Measurements from ENCODE around the gene LDHAL6B. TPM values are rescaled to one million over a fixed set of nuclear protein-coding genes. Genes with fewer than 3 reads are reported as not detected.

LDHAL6B gene
- total RNA-seq, 1 donor from 2014 or later, result not detected

DNA sequence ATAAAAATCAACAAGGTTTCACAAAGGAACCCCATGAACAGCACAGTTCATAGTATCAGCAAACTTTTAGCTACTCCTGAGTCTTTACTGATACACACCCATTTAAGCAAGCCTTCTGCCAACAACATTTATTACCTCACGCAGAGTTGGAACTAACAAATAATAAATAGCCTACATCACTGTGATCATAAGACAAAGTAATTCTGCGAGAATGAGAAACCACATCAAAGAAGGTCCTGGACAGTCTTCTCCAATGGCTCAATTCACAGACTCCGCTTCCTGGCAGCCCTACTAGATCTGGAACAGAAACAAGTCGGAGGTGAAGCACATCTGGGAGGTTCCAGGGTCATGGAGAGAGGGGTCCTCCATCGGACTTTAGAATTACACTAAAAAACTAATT, 37.0 kb downstream of the LDHAL6B start:
- Mint-ChIP-seq H3K27me3 (ENCODE audit: low read depth) (no peaks in the 10 kb centered on the region), H3K36me3 (ENCODE audit: low read depth) (peaks cover 12% of the 10 kb centered on the region), H3K27ac (ENCODE audit: unreplicated experiment) (no peak overlapping the region), H3K9me3 (ENCODE audit: low read depth) (no peaks in the 10 kb centered on the region), H3K4me3 (ENCODE audit: unreplicated experiment) (no peak overlapping the region), H3K4me1 (ENCODE audit: low read depth) (peaks cover 7% of the 10 kb centered on the region)
- DNase-seq (ENCODE audit: low spot score), result no peak
- TF ChIP-seq, protein P1, sequence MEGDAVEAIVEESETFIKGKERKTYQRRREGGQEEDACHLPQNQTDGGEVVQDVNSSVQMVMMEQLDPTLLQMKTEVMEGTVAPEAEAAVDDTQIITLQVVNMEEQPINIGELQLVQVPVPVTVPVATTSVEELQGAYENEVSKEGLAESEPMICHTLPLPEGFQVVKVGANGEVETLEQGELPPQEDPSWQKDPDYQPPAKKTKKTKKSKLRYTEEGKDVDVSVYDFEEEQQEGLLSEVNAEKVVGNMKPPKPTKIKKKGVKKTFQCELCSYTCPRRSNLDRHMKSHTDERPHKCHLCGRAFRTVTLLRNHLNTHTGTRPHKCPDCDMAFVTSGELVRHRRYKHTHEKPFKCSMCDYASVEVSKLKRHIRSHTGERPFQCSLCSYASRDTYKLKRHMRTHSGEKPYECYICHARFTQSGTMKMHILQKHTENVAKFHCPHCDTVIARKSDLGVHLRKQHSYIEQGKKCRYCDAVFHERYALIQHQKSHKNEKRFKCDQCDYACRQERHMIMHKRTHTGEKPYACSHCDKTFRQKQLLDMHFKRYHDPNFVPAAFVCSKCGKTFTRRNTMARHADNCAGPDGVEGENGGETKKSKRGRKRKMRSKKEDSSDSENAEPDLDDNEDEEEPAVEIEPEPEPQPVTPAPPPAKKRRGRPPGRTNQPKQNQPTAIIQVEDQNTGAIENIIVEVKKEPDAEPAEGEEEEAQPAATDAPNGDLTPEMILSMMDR (IDR thresholded peaks at IDR 0.05), result no peak

- Mint-ChIP-seq H3K27ac (ENCODE audit: unreplicated experiment) (no peak overlapping the region), H3K9me3 (ENCODE audit: low read depth) (no peaks in the 10 kb centered on the region), H3K36me3 (ENCODE audit: low read depth) (peaks cover 12% of the 10 kb centered on the region), H3K27me3 (ENCODE audit: low read depth) (no peaks in the 10 kb centered on the region), H3K4me1 (ENCODE audit: low read depth) (peaks cover 7% of the 10 kb centered on the region), H3K4me3 (ENCODE audit: unreplicated experiment) (no peak overlapping the region)
- DNase-seq (ENCODE audit: low spot score), result no peak
- TF ChIP-seq, protein P1 (IDR thresholded peaks at IDR 0.05), result no peak
These were observed 37.7 kb downstream of the LDHAL6B start for GRCh38 chr15:59244337-59244736.

DNA sequence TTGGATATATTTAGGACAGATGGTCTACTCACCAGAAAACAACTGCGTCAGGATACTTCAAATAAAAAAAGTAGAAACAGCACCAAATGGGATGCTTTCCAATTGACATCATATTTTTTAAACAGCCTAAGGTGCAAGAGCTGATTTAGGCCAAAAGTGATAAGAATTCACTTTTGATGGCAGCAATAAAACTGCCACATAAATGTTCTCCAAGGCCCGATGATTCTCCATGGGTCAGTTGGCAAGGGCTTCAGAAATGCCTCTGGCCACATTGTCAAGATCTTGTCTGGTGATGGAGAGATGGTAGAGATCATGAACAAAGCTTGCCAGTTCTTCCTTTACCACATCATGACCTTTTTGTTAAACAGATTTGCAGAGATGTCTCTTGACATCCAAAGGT, 38.9 kb downstream of the LDHAL6B start:
- H3K27me3 Mint-ChIP-seq (ENCODE audit: low read depth), result no peaks in the 10 kb centered on the region
- no peak overlapping the region for H3K27ac Mint-ChIP-seq (ENCODE audit: unreplicated experiment)
- H3K9me3 Mint-ChIP-seq (ENCODE audit: low read depth), result no peaks in the 10 kb centered on the region
- H3K36me3 Mint-ChIP-seq (ENCODE audit: low read depth), result peaks cover 13% of the 10 kb centered on the region
- TF ChIP-seq, protein P1 (IDR thresholded peaks at IDR 0.05), result no peak
- peaks cover 2% of the 10 kb centered on the region for H3K4me1 Mint-ChIP-seq (ENCODE audit: low read depth)
- no peak overlapping the region for H3K4me3 Mint-ChIP-seq (ENCODE audit: unreplicated experiment)
- DNase-seq (ENCODE audit: low spot score), result no peak

- Mint-ChIP-seq H3K36me3 (ENCODE audit: low read depth) (peaks cover 10% of the 10 kb centered on the region), H3K27me3 (ENCODE audit: low read depth) (no peaks in the 10 kb centered on the region), H3K4me3 (ENCODE audit: unreplicated experiment) (no peak overlapping the region), H3K9me3 (ENCODE audit: low read depth) (no peaks in the 10 kb centered on the region), H3K4me1 (ENCODE audit: low read depth) (no peaks in the 10 kb centered on the region), H3K27ac (ENCODE audit: unreplicated experiment) (no peak overlapping the region)
- TF ChIP-seq, protein P1 (IDR thresholded peaks at IDR 0.05), result peak; percentile 80
- no peak for DNase-seq (ENCODE audit: low spot score)
These were observed 40.7 kb downstream of the LDHAL6B start for GRCh38 chr15:59247364-59247763.

DNA sequence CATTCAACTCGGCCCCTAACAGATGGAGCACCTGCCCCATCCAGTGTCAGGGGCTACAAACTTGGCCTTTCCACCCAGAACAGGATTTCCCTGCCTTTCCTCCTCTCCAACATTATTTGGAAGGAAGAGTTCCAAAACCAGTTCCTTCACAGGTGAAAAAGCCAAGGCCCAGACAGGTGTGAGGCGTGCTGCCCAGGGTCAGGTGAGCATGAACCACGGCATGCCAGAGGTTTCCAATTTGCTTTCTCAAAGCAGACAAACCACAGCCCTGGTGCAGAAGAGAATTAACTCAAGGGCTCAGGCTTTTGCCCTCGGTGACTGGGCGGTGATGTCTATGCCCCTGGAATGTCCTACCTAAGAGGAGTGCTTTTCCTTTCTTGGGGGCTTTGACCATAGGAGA, 43.2 kb downstream of the LDHAL6B start:
- TF ChIP-seq, protein P1 (IDR thresholded peaks at IDR 0.05), result no peak
- peaks cover 7% of the 10 kb centered on the region for H3K36me3 Mint-ChIP-seq (ENCODE audit: low read depth)
- no peak overlapping the region for H3K4me3 Mint-ChIP-seq (ENCODE audit: unreplicated experiment)
- no peak overlapping the region for H3K27ac Mint-ChIP-seq (ENCODE audit: unreplicated experiment)
- DNase-seq (ENCODE audit: low spot score), result no peak
- H3K9me3 Mint-ChIP-seq (ENCODE audit: low read depth), result no peaks in the 10 kb centered on the region
- no peaks in the 10 kb centered on the region for H3K4me1 Mint-ChIP-seq (ENCODE audit: low read depth)
- H3K27me3 Mint-ChIP-seq (ENCODE audit: low read depth), result no peaks in the 10 kb centered on the region
